HepG2 (cell line): ENCODE results near the gene TBKBP1.

Source experiments
- DPF2 ChIP-seq: sonication (generic); formaldehyde crosslinking; IDR thresholded peaks from 2 replicates; pipeline ENCODE4 v1.4.0; 2020; ENCODE audit warnings: mild to moderate bottlenecking, low read depth, missing genetic modification reagents, borderline replicate concordance
- EP300 ChIP-seq, 3 experiments: sonication (generic) in 1 of 3; formaldehyde crosslinking in 1 of 3; IDR thresholded peaks; 2 replicates each; pipeline versions ENCODE4 v1.5.1 to v1.6.1; 2011 to 2020; ENCODE audit warnings: low read depth in 2 of 3, low read length in 2 of 3, borderline replicate concordance in 1 of 3, improper control_type of control experiment in 1 of 3, mild to moderate bottlenecking in 1 of 3, missing genetic modification reagents in 1 of 3, moderate library complexity in 1 of 3
- GABPA ChIP-seq, 2 experiments: IDR thresholded peaks; 2 replicates each; pipeline ENCODE4 v1.6.1; 2011 to 2016; ENCODE audit warnings: low read depth in 2 of 2, low read length in 1 of 2, missing biosample characterization in 1 of 2, missing genetic modification characterization in 1 of 2
- IKZF1 ChIP-seq: fragments of 450-650 bp; IDR thresholded peaks from 2 replicates; pipeline ENCODE4 v1.7.1; 2016
- NONO ChIP-seq, 2 experiments: fragments of 450-650 bp in 1 of 2; sonication (generic) in 1 of 2; formaldehyde crosslinking in 1 of 2; IDR thresholded peaks in 1 of 2; conservative IDR thresholded peaks in 1 of 2; 2 replicates each; pipeline versions ENCODE4 v1.6.1 to v1.8.0; 2017 to 2022; ENCODE audit warnings: mild to moderate bottlenecking in 1 of 2, missing genetic modification reagents in 1 of 2, moderate library complexity in 1 of 2
- RARG ChIP-seq: sonication (generic); formaldehyde crosslinking; IDR thresholded peaks from 2 replicates; pipeline ENCODE4 v1.4.0; 2020; ENCODE audit warnings: low read depth, mild to moderate bottlenecking, missing genetic modification reagents
- SRSF4 ChIP-seq: fragments of 200-400 bp; formaldehyde crosslinking; IDR thresholded peaks from one replicate; pipeline ENCODE4 v1.6.1; 2018; ENCODE audit warnings: mild to moderate bottlenecking, low read depth, low read length, moderate library complexity; ENCODE audit not compliant: poor library complexity, severe bottlenecking
- TAF1 ChIP-seq: sonication (generic); formaldehyde crosslinking; IDR thresholded peaks from 2 replicates; pipeline ENCODE4 v1.4.0; 2020; ENCODE audit warnings: missing genetic modification reagents
- ZNF230 ChIP-seq: sonication (generic); formaldehyde crosslinking; IDR thresholded peaks from 2 replicates; pipeline ENCODE4 v1.4.0; 2020; ENCODE audit warnings: mild to moderate bottlenecking, missing genetic modification reagents
- ZNF30 ChIP-seq: sonication (generic); formaldehyde crosslinking; IDR thresholded peaks from 2 replicates; pipeline ENCODE4 v1.5.0; 2020; ENCODE audit warnings: mild to moderate bottlenecking, missing genetic modification reagents
- ZNF747 ChIP-seq: sonication (generic); formaldehyde crosslinking; IDR thresholded peaks from 2 replicates; pipeline ENCODE4 v1.8.1; 2023; ENCODE audit warnings: missing genetic modification reagents, mild to moderate bottlenecking, borderline replicate concordance

- TF ChIP-seq TAF1: no peak
- no peak for TF ChIP-seq ZNF30 (CRISPR knock-in tag)
- TF ChIP-seq ZNF747 (CRISPR knock-in tag): no peak
- no peak for TF ChIP-seq SRSF4
- no peak for TF ChIP-seq EP300 (IDR thresholded peaks at IDR 0.05; ENCODE audit: low read depth in 2 of 2, low read length in 2 of 2)
- TF ChIP-seq EP300 (CRISPR knock-in tag; IDR thresholded peaks at IDR 0.05; ENCODE audit: borderline replicate concordance): no peak
- TF ChIP-seq DPF2 (CRISPR knock-in tag): no peak
- TF ChIP-seq NONO (IDR thresholded peaks at IDR 0.05): no peak
- TF ChIP-seq NONO (CRISPR knock-in tag; conservative IDR thresholded peaks at IDR 0.05): no peak
- TF ChIP-seq RARG (CRISPR knock-in tag): no peak
- no peak for TF ChIP-seq ZNF230
- TF ChIP-seq GABPA (IDR thresholded peaks at IDR 0.05; ENCODE audit: low read depth, low read length): no peak
- TF ChIP-seq GABPA (CRISPR knock-in tag; IDR thresholded peaks at IDR 0.05; ENCODE audit: low read depth): no peak
- no peak for TF ChIP-seq IKZF1
Observed at GRCh38 chr17:47708312-47708863, 14.4 kb downstream of the TBKBP1 start.
